ENCODE data around the gene PTPN3. TPM values are rescaled to one million over a fixed set of nuclear protein-coding genes. Genes with fewer than 3 reads are reported as not detected.

PTPN3 gene
- total RNA-seq, 1 experiment from 2014 or later, result 1.1 TPM

DNA sequence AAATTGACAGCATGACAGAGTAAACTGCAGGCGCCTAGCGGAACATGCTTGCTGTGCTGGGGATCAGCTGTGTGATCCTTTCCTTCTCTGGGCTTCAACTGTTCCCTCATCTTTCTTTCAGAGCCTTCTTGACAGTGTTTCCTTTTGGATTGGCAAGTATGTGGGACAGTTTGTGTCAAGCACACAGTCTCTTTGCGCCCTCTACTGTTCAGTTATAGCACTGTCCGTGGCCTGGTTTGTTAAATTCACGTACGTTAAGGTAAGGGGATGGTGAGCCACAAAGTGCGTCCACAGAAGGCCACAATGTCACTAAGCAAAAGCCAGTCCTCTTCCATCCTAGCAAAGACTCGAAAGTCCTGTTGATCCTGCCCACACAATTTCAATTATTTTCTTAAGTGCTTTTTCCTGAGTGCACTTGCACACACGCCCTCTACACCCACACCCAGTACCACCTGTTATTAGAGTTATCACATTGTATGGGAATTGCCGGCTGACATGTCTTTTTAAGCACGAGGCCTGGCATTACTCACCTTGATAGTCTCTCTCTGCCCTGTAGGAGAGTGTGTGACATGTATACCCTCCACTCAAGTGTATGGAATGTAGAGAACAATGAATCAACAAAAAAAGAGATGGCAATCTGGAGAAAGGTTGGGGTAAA lies 22.5 kb upstream of the PTPN3 start:
- no TSS peak for BruUV-seq (replicated peaks)
- Histone ChIP-seq H3K36me3 (ENCODE audit: insufficient read depth, low read length, poor library complexity, severe bottlenecking) (no peaks in the 10 kb centered on the region), H3K27ac (ENCODE audit: low read depth, low read length, poor library complexity, severe bottlenecking) (no peak overlapping the region), H3K4me1 (ENCODE audit: insufficient read depth, low read length, poor library complexity, severe bottlenecking) (no peaks in the 10 kb centered on the region), H3K4me3 (ENCODE audit: low read depth, low read length, poor library complexity, severe bottlenecking) (no peak overlapping the region), H3K27me3 (replicated peaks; ENCODE audit: insufficient read depth, low read depth, low read length, poor library complexity) (peaks cover 13% of the 10 kb centered on the region), H3K9me3 (ENCODE audit: low read depth, low read length, poor library complexity, severe bottlenecking) (no peaks in the 10 kb centered on the region)
- intact Hi-C loops (cut with micrococcal nuclease; ENCODE audit: unreplicated experiment), result loop anchor here (2.0 to 5.0 kb wide), 2 partner anchors 80 to 278 kb away; no protein-coding TSS in a partner anchor
- DNase-seq (ENCODE audit: low spot score), result peak; percentile 76
- TF ChIP-seq EZH2 (IDR thresholded peaks at IDR 0.05; ENCODE audit: borderline replicate concordance, low read depth, low read length, poor library complexity, severe bottlenecking), result no peak
- TF ChIP-seq, protein P1, sequence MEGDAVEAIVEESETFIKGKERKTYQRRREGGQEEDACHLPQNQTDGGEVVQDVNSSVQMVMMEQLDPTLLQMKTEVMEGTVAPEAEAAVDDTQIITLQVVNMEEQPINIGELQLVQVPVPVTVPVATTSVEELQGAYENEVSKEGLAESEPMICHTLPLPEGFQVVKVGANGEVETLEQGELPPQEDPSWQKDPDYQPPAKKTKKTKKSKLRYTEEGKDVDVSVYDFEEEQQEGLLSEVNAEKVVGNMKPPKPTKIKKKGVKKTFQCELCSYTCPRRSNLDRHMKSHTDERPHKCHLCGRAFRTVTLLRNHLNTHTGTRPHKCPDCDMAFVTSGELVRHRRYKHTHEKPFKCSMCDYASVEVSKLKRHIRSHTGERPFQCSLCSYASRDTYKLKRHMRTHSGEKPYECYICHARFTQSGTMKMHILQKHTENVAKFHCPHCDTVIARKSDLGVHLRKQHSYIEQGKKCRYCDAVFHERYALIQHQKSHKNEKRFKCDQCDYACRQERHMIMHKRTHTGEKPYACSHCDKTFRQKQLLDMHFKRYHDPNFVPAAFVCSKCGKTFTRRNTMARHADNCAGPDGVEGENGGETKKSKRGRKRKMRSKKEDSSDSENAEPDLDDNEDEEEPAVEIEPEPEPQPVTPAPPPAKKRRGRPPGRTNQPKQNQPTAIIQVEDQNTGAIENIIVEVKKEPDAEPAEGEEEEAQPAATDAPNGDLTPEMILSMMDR (conservative IDR thresholded peaks at IDR 0.05; ENCODE audit: low read depth, low read length), result peak; percentile 91
- ChIA-PET CTCF (interaction anchor here (0.9 kb wide), 1 partner anchor 385 kb away, joined by 3 read pairs; no protein-coding TSS in a partner anchor), POLR2A (ENCODE audit: low non-redundant PET) (no interaction called here)

DNA sequence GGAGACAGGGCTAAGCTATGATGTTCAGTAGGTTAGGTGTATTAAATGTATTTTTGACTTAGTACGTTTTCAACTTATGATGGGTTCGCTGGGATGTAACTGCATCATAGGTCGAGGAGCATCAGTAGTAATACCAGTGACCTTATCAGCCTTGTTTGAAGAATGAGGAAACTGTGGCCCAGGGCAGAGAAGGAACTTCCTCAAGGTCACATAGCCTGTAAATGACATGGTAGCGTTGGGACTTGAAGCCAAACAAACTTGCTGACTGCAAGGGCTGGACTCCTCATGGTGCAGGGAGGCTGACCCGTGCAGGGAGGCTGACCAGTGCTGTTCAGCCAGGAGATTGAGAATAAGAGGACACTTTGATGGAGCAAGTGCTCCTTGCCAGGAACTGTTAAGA lies 21.3 kb upstream of the PTPN3 start:
- POLR2A ChIA-PET (ENCODE audit: low non-redundant PET), result no interaction called here
- no TSS peak for BruUV-seq (replicated peaks)

DNA sequence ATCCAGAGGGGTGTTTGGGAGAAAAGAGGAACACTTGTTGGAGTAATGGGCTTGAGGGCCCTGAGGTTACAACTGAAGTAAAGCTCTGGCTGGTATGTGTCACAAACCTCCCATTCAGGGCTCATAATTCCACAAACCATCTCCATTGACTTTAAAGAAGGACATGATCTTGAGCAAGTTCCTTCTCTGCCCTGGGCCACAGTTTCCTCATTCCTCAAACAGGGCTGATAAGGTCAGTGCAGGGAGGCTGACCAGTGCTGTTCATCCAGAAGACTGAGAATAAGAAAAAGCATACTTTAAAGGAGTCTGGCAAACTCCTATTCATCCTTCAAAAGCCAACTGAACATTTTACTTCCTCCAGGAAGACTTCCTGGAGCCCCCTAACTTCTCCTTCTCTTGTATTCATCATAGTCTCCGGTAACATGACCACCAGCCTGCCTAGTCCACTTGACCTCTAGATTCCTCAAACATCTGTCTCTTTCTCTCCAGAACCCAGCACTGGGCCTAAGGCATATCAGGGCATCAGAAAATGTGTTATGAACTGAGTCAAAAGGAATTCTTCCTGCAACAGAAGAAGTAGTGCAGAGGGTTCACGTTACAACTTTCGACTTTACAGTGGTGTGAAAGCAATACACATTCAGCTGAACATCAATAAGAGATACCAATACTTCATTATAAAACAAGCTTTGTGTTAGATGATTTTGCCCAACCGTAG lies 20.7 kb upstream of the PTPN3 start:
- Histone ChIP-seq H3K36me3 (ENCODE audit: insufficient read depth, low read length, poor library complexity, severe bottlenecking) (no peaks in the 10 kb centered on the region), H3K27me3 (replicated peaks; ENCODE audit: insufficient read depth, low read depth, low read length, poor library complexity) (peaks cover 13% of the 10 kb centered on the region), H3K27ac (ENCODE audit: low read depth, low read length, poor library complexity, severe bottlenecking) (no peak overlapping the region), H3K4me1 (ENCODE audit: insufficient read depth, low read length, poor library complexity, severe bottlenecking) (no peaks in the 10 kb centered on the region), H3K4me3 (ENCODE audit: low read depth, low read length, poor library complexity, severe bottlenecking) (no peak overlapping the region), H3K9me3 (ENCODE audit: low read depth, low read length, poor library complexity, severe bottlenecking) (no peaks in the 10 kb centered on the region)
- TF ChIP-seq, protein P1 (conservative IDR thresholded peaks at IDR 0.05; ENCODE audit: low read depth, low read length), result no peak
- ChIA-PET POLR2A (ENCODE audit: low non-redundant PET) (no interaction called here), CTCF (no interaction called here)
- DNase-seq (ENCODE audit: low spot score), result no peak
- intact Hi-C loops (cut with micrococcal nuclease; ENCODE audit: unreplicated experiment), result no loop called here
- BruUV-seq (replicated peaks), result no TSS peak

More for the DNA sequence above, 21.3 kb upstream of the PTPN3 start:
- Histone ChIP-seq H3K4me3 (ENCODE audit: low read depth, low read length, poor library complexity, severe bottlenecking) (no peak overlapping the region), H3K27ac (ENCODE audit: low read depth, low read length, poor library complexity, severe bottlenecking) (no peak overlapping the region), H3K4me1 (ENCODE audit: insufficient read depth, low read length, poor library complexity, severe bottlenecking) (no peaks in the 10 kb centered on the region), H3K9me3 (ENCODE audit: low read depth, low read length, poor library complexity, severe bottlenecking) (no peaks in the 10 kb centered on the region), H3K36me3 (ENCODE audit: insufficient read depth, low read length, poor library complexity, severe bottlenecking) (no peaks in the 10 kb centered on the region), H3K27me3 (replicated peaks; ENCODE audit: insufficient read depth, low read depth, low read length, poor library complexity) (peaks cover 13% of the 10 kb centered on the region)
- DNase-seq (ENCODE audit: low spot score), result no peak
- CTCF ChIA-PET, result no interaction called here
- TF ChIP-seq EZH2 (IDR thresholded peaks at IDR 0.05; ENCODE audit: borderline replicate concordance, low read depth, low read length, poor library complexity, severe bottlenecking), result no peak
- TF ChIP-seq, protein P1 (conservative IDR thresholded peaks at IDR 0.05; ENCODE audit: low read depth, low read length), result no peak
- intact Hi-C loops (cut with micrococcal nuclease; ENCODE audit: unreplicated experiment), result no loop called here
